Transverse colon (tissue), 4 donors: Measurements from ENCODE around the gene DGKG. TPM values are rescaled to one million over a fixed set of nuclear protein-coding genes. Genes with fewer than 3 reads are reported as not detected.

Experiments
- DNase-seq: peaks from one replicate; pipeline ENCODE4 v3.0.0-alpha.2; 2019
- H3K27ac ChIP-seq, 4 donors: fragments of 200-600 bp; sonication (generic); 2 replicates each; pipeline ENCODE4 v1.5.1; 2016 to 2018; ENCODE audit warnings: inconsistent platforms in 4 of 4
- H3K27me3 ChIP-seq: fragments of 200-600 bp; sonication (generic); 2 replicates; pipeline ENCODE4 v1.5.1; 2017; ENCODE audit warnings: inconsistent platforms
- H3K36me3 ChIP-seq, 4 donors: fragments of 200-600 bp; sonication (generic); 2 replicates each; pipeline ENCODE4 v1.5.1; 2017 to 2019; ENCODE audit warnings: inconsistent platforms in 4 of 4
- H3K4me1 ChIP-seq, 4 donors: fragments of 200-600 bp; sonication (generic); 2 replicates each; pipeline ENCODE4 v1.5.1; 2017 to 2020; ENCODE audit warnings: inconsistent platforms in 4 of 4
- H3K4me3 ChIP-seq, 4 donors: fragments of 200-600 bp; sonication (generic); 1 replicate in 1 of 4; 2 replicates in 3 of 4; pipeline versions ENCODE4 v1.5.1 to v1.6.1; 2017 to 2019; ENCODE audit warnings: inconsistent platforms in 4 of 4
- H3K9me3 ChIP-seq, 2 donors: fragments of 200-600 bp; sonication (generic); 2 replicates each; pipeline ENCODE4 v1.5.1; 2017 to 2019; ENCODE audit warnings: inconsistent platforms in 2 of 2
- CTCF ChIP-seq, 5 experiments: fragments of 200-600 bp in 3 of 5; fragments of 450-650 bp in 2 of 5; sonication (generic) in 3 of 5; IDR thresholded peaks; 1 replicate in 2 of 5; 2 replicates in 3 of 5; pipeline ENCODE4 v1.5.1; 2016 to 2017; ENCODE audit warnings: antibody characterized with exemption in 5 of 5, inconsistent platforms in 3 of 5, mild to moderate bottlenecking in 2 of 5, moderate library complexity in 1 of 5
- EP300 ChIP-seq: sonication (generic); formaldehyde crosslinking; IDR thresholded peaks from one replicate; pipeline ENCODE4 v1.6.1; 2017; ENCODE audit warnings: antibody characterized with exemption, low read depth
- POLR2A ChIP-seq: fragments of 450-650 bp; IDR thresholded peaks from one replicate; pipeline ENCODE4 v1.6.1; 2016; ENCODE audit warnings: antibody characterized with exemption, mild to moderate bottlenecking, moderate library complexity
- POLR2AphosphoS5 ChIP-seq, 3 donors: sonication (generic); formaldehyde crosslinking; IDR thresholded peaks; one replicate each; pipeline ENCODE4 v1.6.1; 2016; ENCODE audit warnings: antibody characterized with exemption in 3 of 3
- WGBS, 2 donors: methylation state at CpG; one replicate each; pipeline ENCODE4 v1.1.5; 2018; ENCODE audit warnings: low coverage in 1 of 2; 5-methylcytosine and 5-hydroxymethylcytosine counted together
- in situ Hi-C, 4 donors: fragments of 200-750 bp; cut with MboI; loops; one replicate each; pipeline versions ENCODE4 v1.15.0 to v1.15.1; 2017; ENCODE audit warnings: low sequenced_read_pairs in 3 of 4, low pct_ligation_motif_present in 1 of 4, low pct_unique_long_range_greater_than_20kb in 1 of 4
- intact Hi-C: fragments of 100-400 bp; cut with DNase I; formaldehyde crosslinking; loops from one replicate; pipeline ENCODE4 v1.15.1; 2023; ENCODE audit warnings: low total_unique reads
- total RNA-seq, 4 donors: library from RNA; depleted of rRNA; stranded (reverse); fragments of >200 nt; gene quantifications; one replicate each; pipeline ENCODE4 v1.1.0, GENCODE V29; 2016

The DGKG gene
- total RNA-seq, 4 donors from 2014 or later = 1.00 to 2.9 (median 1.8) TPM

- no peak for DNase-seq
- in situ Hi-C loops = loop anchor here in 1 of 4 donors (25.0 kb wide), 1 partner anchor 249 kb away; no protein-coding TSS in a partner anchor
- TF ChIP-seq EP300 = no peak
- no peak for TF ChIP-seq CTCF (IDR thresholded peaks at IDR 0.05)
- no peak for TF ChIP-seq POLR2AphosphoS5 (IDR thresholded peaks at IDR 0.05)
- TF ChIP-seq POLR2A = no peak
- Histone ChIP-seq H3K27me3 (no peaks in the 10 kb centered on the region), H3K36me3 (no peaks in the 10 kb centered on the region), H3K27ac (no peak overlapping the region), H3K4me1 (peaks cover 0 to under 1% (median 0%) of the 10 kb centered on the region in 4 donors), H3K4me3 (no peak overlapping the region), H3K9me3 (no peaks in the 10 kb centered on the region)
- intact Hi-C loops = loop anchor here (2.0 kb wide), 1 partner anchor 40 kb away; no protein-coding TSS in a partner anchor
- WGBS, 2 donors = 93% methylated on average over 2 to 6 of the region's 6 CpGs
Observed at GRCh38 chr3:186236357-186237020, 125.5 kb downstream of the DGKG start.

- in situ Hi-C loops (loop anchor here in 1 of 4 donors (25.0 kb wide), 1 partner anchor 248 kb away; no protein-coding TSS in a partner anchor), intact Hi-C loops (no loop called here)
- Histone ChIP-seq H3K9me3 (no peaks in the 10 kb centered on the region), H3K27ac (no peak overlapping the region), H3K4me1 (no peaks in the 10 kb centered on the region), H3K36me3 (no peaks in the 10 kb centered on the region), H3K4me3 (no peak overlapping the region), H3K27me3 (no peaks in the 10 kb centered on the region)
- WGBS, 2 donors = 61 to 75% methylated on average over 4 to 5 of the region's 5 CpGs
- TF ChIP-seq POLR2AphosphoS5 (IDR thresholded peaks at IDR 0.05) (no peak), CTCF (IDR thresholded peaks at IDR 0.05) (no peak), EP300 (no peak), POLR2A (no peak)
- no peak for DNase-seq
Observed at GRCh38 chr3:186235554-186235953, 126.5 kb downstream of the DGKG start.

- 81 to 82% methylated on average over 5 of the region's 5 CpGs for WGBS, 2 donors
- no peak for DNase-seq
- H3K9me3 ChIP-seq = no peaks in the 10 kb centered on the region
- TF ChIP-seq CTCF (IDR thresholded peaks at IDR 0.05) (no peak), EP300 (no peak), POLR2AphosphoS5 (IDR thresholded peaks at IDR 0.05) (no peak), POLR2A (no peak)
- no peaks in the 10 kb centered on the region for H3K27me3 ChIP-seq
- no peaks in the 10 kb centered on the region for H3K36me3 ChIP-seq
- in situ Hi-C loops = loop anchor here in 1 of 4 donors (25.0 kb wide), 1 partner anchor 247 kb away; no protein-coding TSS in a partner anchor
- no peak overlapping the region for H3K4me3 ChIP-seq
- intact Hi-C loops = no loop called here
- H3K4me1 ChIP-seq = no peaks in the 10 kb centered on the region
- no peak overlapping the region for H3K27ac ChIP-seq
Observed at GRCh38 chr3:186234152-186234551, 127.9 kb downstream of the DGKG start.

GRCh38 chr3:186226482-186226881 lies 135.6 kb downstream of the DGKG start:
- TF ChIP-seq POLR2AphosphoS5 (IDR thresholded peaks at IDR 0.05) = no peak
- TF ChIP-seq EP300 = no peak
- TF ChIP-seq CTCF (IDR thresholded peaks at IDR 0.05) = no peak
- no peak for TF ChIP-seq POLR2A
- no peaks in the 10 kb centered on the region for H3K4me1 ChIP-seq
- no peaks in the 10 kb centered on the region for H3K9me3 ChIP-seq
- H3K27me3 ChIP-seq = peaks cover 6% of the 10 kb centered on the region
- H3K27ac ChIP-seq = no peak overlapping the region
- intact Hi-C loops = no loop called here
- WGBS, 2 donors = 96 to 100% methylated on average over 1 to 2 of the region's 2 CpGs
- H3K36me3 ChIP-seq = no peaks in the 10 kb centered on the region
- no peak for DNase-seq
- in situ Hi-C loops = loop anchor here in 1 of 4 donors (25.0 kb wide), 1 partner anchor 239 kb away; no protein-coding TSS in a partner anchor
- no peak overlapping the region for H3K4me3 ChIP-seq
